Measurements from ENCODE around the gene SLC7A10. TPM values are rescaled to one million over a fixed set of nuclear protein-coding genes. Genes with fewer than 3 reads are reported as not detected.

The SLC7A10 gene
- total RNA-seq, 1 donor from 2014 or later, result 0.48 TPM

DNA sequence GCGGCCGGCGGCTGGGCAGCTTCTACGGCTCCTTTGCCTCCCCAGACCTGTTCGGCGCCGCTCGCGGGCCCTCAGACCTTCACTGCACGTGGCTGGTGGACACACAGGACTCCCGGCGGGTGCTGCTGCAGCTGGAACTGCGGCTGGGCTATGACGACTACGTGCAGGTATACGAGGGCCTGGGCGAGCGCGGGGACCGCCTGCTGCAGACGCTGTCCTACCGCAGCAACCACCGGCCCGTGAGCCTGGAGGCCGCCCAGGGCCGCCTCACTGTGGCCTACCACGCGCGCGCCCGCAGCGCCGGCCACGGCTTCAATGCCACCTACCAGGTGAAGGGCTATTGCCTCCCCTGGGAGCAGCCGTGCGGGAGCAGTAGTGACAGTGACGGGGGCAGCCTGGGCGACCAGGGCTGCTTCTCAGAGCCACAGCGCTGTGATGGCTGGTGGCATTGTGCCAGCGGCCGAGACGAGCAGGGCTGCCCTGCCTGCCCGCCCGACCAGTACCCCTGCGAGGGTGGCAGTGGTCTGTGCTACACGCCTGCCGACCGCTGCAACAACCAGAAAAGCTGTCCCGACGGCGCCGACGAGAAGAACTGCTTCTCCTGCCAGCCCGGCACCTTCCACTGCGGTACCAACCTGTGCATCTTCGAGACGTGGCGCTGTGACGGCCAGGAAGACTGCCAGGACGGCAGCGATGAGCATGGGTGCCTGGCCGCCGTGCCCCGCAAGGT is 20.0 kb downstream of the SLC7A10 start:
- DNase-seq (ENCODE audit: low spot score, unreplicated experiment), result no peak
- no peaks in the 10 kb centered on the region for H3K27me3 Mint-ChIP-seq
- H3K4me1 Mint-ChIP-seq (ENCODE audit: low read depth), result no peaks in the 10 kb centered on the region
- H3K9me3 Mint-ChIP-seq (ENCODE audit: low read depth), result no peaks in the 10 kb centered on the region
- no peak overlapping the region for H3K4me3 Mint-ChIP-seq (ENCODE audit: low read depth)
- H3K36me3 Mint-ChIP-seq (ENCODE audit: insufficient read depth), result peaks cover 2% of the 10 kb centered on the region
- TF ChIP-seq CTCF (IDR thresholded peaks at IDR 0.05; ENCODE audit: unreplicated experiment), result no peak
- no peak overlapping the region for H3K27ac Mint-ChIP-seq

DNA sequence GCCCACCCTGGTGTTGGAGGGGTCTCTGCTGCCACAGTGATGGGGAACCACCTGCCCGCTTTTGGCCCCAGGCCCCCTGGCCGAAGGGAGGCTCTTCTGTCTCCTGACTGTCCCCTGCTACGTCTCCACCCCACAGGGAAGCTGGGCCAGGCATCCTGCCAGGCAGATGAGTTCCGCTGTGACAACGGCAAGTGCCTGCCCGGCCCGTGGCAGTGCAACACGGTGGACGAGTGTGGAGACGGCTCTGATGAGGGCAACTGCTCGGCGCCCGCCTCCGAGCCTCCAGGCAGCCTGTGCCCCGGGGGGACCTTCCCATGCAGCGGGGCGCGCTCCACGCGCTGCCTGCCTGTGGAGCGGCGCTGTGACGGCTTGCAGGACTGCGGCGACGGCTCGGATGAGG is 20.5 kb downstream of the SLC7A10 start:
- no peak for DNase-seq (ENCODE audit: low spot score, unreplicated experiment)
- Mint-ChIP-seq H3K4me1 (ENCODE audit: low read depth) (no peaks in the 10 kb centered on the region), H3K9me3 (ENCODE audit: low read depth) (no peaks in the 10 kb centered on the region), H3K4me3 (ENCODE audit: low read depth) (no peak overlapping the region), H3K27me3 (no peaks in the 10 kb centered on the region), H3K27ac (no peak overlapping the region), H3K36me3 (ENCODE audit: insufficient read depth) (peaks cover 2% of the 10 kb centered on the region)
- no peak for TF ChIP-seq CTCF (IDR thresholded peaks at IDR 0.05; ENCODE audit: unreplicated experiment)

DNA sequence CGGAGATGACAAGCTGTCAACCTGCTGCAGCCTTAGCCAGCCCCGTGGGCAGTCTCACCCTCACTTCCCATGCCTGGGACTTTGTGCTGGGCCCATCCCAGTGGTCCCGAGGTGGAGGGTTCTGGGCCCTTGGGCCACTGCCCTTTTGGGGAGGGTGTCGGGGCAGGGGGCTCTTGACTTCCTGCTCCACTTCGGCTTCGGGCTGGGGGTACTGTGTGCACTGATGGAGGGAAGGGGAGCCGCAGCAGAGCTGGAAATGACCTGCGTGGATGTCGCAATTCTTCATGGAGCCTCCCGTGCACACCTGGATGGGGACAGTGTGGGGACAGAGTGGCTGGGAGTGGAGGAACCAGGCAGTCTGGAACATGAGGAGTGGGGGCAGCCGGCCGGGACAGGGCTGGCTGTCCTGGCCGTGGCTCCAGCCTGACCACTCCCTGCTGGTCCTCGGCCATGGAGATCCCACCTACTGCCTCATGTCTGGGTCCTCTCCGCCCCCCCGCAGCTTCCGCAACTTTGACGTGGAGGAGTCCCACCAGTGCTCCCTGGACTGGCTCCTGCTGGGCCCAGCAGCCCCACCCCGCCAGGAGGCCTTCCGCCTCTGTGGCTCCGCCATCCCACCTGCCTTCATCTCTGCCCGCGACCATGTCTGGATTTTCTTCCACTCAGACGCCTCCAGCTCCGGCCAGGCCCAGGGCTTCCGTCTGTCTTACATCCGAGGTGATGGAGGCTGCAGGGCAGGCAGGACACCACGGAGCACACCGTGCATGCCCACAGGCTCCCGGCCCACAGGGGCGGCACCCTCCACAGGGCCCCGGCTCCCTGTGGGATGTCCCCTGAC is 21.3 kb downstream of the SLC7A10 start:
- no peak overlapping the region for H3K27ac Mint-ChIP-seq
- H3K4me1 Mint-ChIP-seq (ENCODE audit: low read depth), result no peaks in the 10 kb centered on the region
- H3K27me3 Mint-ChIP-seq, result no peaks in the 10 kb centered on the region
- H3K9me3 Mint-ChIP-seq (ENCODE audit: low read depth), result no peaks in the 10 kb centered on the region
- no peak for DNase-seq (ENCODE audit: low spot score, unreplicated experiment)
- peaks cover 2% of the 10 kb centered on the region for H3K36me3 Mint-ChIP-seq (ENCODE audit: insufficient read depth)
- no peak overlapping the region for H3K4me3 Mint-ChIP-seq (ENCODE audit: low read depth)
- no peak for TF ChIP-seq CTCF (IDR thresholded peaks at IDR 0.05; ENCODE audit: unreplicated experiment)

DNA sequence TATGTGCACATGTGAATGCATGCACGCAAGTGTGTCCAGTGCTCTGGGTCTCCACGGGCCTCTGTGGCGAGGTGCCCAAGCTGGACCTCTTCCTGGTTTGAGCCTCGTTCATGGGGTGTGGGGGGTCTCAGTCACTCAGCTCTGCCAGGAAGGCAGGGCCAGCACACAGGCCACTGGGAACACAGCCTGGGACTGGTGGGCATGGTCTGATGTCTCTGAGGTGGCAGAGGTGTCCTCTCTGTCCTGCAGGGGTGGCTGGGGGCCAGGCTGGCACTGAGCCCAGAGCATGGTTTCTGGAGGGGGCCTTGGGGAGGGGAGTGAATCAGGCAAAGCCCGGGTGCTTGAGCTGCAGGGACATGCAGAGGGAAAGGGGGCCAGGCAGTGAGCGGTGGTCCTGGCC is 22.1 kb downstream of the SLC7A10 start:
- no peak for DNase-seq (ENCODE audit: low spot score, unreplicated experiment)
- H3K36me3 Mint-ChIP-seq (ENCODE audit: insufficient read depth), result peaks cover 4% of the 10 kb centered on the region
- TF ChIP-seq CTCF (IDR thresholded peaks at IDR 0.05; ENCODE audit: unreplicated experiment), result no peak
- H3K27ac Mint-ChIP-seq, result no peak overlapping the region
- H3K27me3 Mint-ChIP-seq, result no peaks in the 10 kb centered on the region
- H3K9me3 Mint-ChIP-seq (ENCODE audit: low read depth), result no peaks in the 10 kb centered on the region
- no peaks in the 10 kb centered on the region for H3K4me1 Mint-ChIP-seq (ENCODE audit: low read depth)
- no peak overlapping the region for H3K4me3 Mint-ChIP-seq (ENCODE audit: low read depth)

DNA sequence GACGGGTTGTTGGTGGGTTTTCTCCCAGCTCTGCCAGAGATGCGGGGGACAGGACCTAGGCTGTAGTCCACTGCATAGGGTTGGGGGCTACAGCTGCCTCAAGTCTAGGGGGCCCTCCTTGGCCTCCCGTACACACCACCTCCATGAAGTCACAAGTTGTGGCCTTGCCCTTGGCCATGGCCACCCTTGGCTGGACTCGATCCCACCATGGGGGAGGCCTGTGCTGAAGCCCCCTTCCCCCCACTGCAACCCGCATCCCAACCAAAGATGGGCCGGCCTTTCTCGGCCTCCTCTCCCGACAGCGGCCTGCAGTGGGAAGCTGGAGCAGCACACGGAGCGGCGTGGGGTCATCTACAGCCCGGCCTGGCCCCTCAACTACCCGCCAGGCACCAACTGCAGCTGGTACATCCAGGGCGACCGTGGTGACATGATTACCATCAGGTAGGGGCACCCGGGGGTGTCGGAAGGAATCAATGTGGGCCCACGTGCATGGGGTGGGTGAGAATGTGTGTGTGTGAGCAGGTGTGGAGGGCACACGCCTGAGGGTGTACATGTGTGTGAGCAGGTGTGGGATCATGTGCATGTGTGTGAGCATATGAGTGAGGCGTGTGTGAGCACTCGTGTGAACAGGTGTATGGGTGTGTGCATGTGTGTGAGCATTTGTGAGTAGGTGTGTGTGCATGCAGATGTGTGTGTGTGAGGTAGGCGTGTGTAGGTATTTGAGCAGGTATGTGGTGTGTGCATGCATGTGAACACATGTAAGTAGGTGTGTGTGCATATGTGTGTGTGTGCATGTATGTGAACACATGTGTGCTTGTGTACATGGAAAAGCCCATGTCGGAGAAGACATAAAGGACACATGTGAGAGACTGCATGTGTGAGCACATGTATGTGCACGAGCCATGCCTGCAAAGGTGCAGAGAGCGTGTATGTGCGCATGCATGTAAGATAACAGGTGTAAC is 22.8 kb downstream of the SLC7A10 start:
- Mint-ChIP-seq H3K27ac (peak overlapping the region; percentile 1), H3K9me3 (ENCODE audit: low read depth) (no peaks in the 10 kb centered on the region)

More for the DNA sequence above, 22.8 kb downstream of the SLC7A10 start:
- no peak overlapping the region for H3K4me3 Mint-ChIP-seq (ENCODE audit: low read depth)
- DNase-seq (ENCODE audit: low spot score, unreplicated experiment), result no peak
- no peak for TF ChIP-seq CTCF (IDR thresholded peaks at IDR 0.05; ENCODE audit: unreplicated experiment)
- H3K27me3 Mint-ChIP-seq, result no peaks in the 10 kb centered on the region
- no peaks in the 10 kb centered on the region for H3K4me1 Mint-ChIP-seq (ENCODE audit: low read depth)
- H3K36me3 Mint-ChIP-seq (ENCODE audit: insufficient read depth), result peaks cover 4% of the 10 kb centered on the region
